GM12878 (cell line): Measurements from ENCODE around the gene EIF1AD. TPM values are rescaled to one million over a fixed set of nuclear protein-coding genes. Genes with fewer than 3 reads are reported as not detected.

ENCODE experiments used
- ATAC-seq: fragments of 200-7000 bp; cut with Tn5 transposase; 3 replicates; pipeline ENCODE4 v1.9.1; 2020; ENCODE audit warnings: mild to moderate bottlenecking, moderate library complexity
- BruUV-seq: library from RNA; stranded (reverse); fragments of 400-500 nt; replicated peaks from 2 replicates; lab custom pipeline; 2021; lab: Mats Ljungman, UMichigan
- CTCF ChIA-PET: fragments of 300-600 bp; sonication (Branson Sonifier 250); formaldehyde crosslinking; extraction: SDS; loops from one replicate; lab custom pipeline; 2021; ENCODE audit warnings: inconsistent platforms; lab: Yijun Ruan, JAX
- POLR2A ChIA-PET: fragments of 350-600 bp; formaldehyde crosslinking; extraction: SDS; loops from one replicate; lab custom pipeline; 2021; ENCODE audit warnings: inconsistent platforms; lab: Charles Lee
- RAD21 ChIA-PET: fragments of 300-600 bp; sonication (Branson Sonifier 250); formaldehyde crosslinking; loops from one replicate; lab custom pipeline; 2023; ENCODE audit warnings: antibody characterized with exemption; ENCODE audit not compliant: unreplicated experiment; lab: Charles Lee
- SMC1A ChIA-PET: fragments of 300-600 bp; sonication (Branson Sonifier 250); formaldehyde crosslinking; loops from one replicate; lab custom pipeline; 2023; ENCODE audit not compliant: unreplicated experiment, uncharacterized antibody; lab: Charles Lee
- DNase-seq: peaks from one replicate; pipeline ENCODE4 v3.0.0-alpha.2; 2011; ENCODE audit warnings: low read depth, low spot score
- FAIRE-seq: peaks from 3 replicates; lab custom pipeline; 2011; peaks lifted over from hg19 to GRCh38; lab: Jason Lieb, UNC
- H2AFZ ChIP-seq: 2 replicates; pipeline ENCODE4 v1.6.0; 2011; ENCODE audit warnings: low read depth, low read length, control low read depth; ENCODE audit not compliant: control insufficient read depth
- H3K27ac ChIP-seq: 2 replicates; pipeline ENCODE4 v1.5.1; 2011; ENCODE audit warnings: control low read depth; ENCODE audit not compliant: control insufficient read depth, insufficient read depth
- H3K27me3 ChIP-seq, 2 experiments: replicated peaks in 1 of 2; 2 replicates each; pipeline versions ENCODE4 v1.6.0 to v1.6.1; 2011; ENCODE audit warnings: low read length in 1 of 2; ENCODE audit not compliant: control insufficient read depth in 2 of 2, insufficient read depth in 2 of 2
- H3K36me3 ChIP-seq, 2 experiments: 2 replicates each; pipeline ENCODE4 v1.5.1; 2011; ENCODE audit warnings: low read length in 1 of 2; ENCODE audit not compliant: control insufficient read depth in 2 of 2, insufficient read depth in 2 of 2
- H3K4me1 ChIP-seq: 2 replicates; pipeline ENCODE4 v1.6.1; 2011; ENCODE audit warnings: mild to moderate bottlenecking, low read length, moderate library complexity, mixed read lengths; ENCODE audit not compliant: control insufficient read depth, insufficient read depth
- H3K4me2 ChIP-seq: 2 replicates; pipeline ENCODE4 v1.6.0; 2011; ENCODE audit warnings: control low read depth; ENCODE audit not compliant: control insufficient read depth, insufficient read depth
- H3K4me3 ChIP-seq: fragments of 200-600 bp; sonication (generic); 2 replicates; pipeline ENCODE4 v1.5.1; 2016
- H3K79me2 ChIP-seq: 2 replicates; pipeline ENCODE4 v1.6.0; 2011; ENCODE audit warnings: low read length; ENCODE audit not compliant: control insufficient read depth, insufficient read depth
- H3K9ac ChIP-seq: 2 replicates; pipeline ENCODE4 v1.8.0; 2011; ENCODE audit warnings: low read length, control low read depth, mixed read lengths; ENCODE audit not compliant: control insufficient read depth, insufficient read depth
- H3K9me3 ChIP-seq: replicated peaks from 3 replicates; pipeline ENCODE4 v1.5.1; 2011; ENCODE audit warnings: mild to moderate bottlenecking, low read length; ENCODE audit not compliant: control insufficient read depth, insufficient read depth
- H4K20me1 ChIP-seq: 2 replicates; pipeline ENCODE4 v1.6.0; 2011; ENCODE audit not compliant: control insufficient read depth, insufficient read depth
- IKZF2 ChIP-seq, 2 experiments: fragments of 450-650 bp; IDR thresholded peaks; 2 replicates each; pipeline ENCODE4 v1.6.1; 2017; ENCODE audit warnings: mild to moderate bottlenecking in 2 of 2, moderate library complexity in 2 of 2
- RAD51 ChIP-seq: fragments of 450-650 bp; IDR thresholded peaks from 2 replicates; pipeline ENCODE4 v1.6.1; 2016; ENCODE audit warnings: moderate library complexity, mild to moderate bottlenecking, inconsistent platforms
- RCOR1 ChIP-seq: conservative IDR thresholded peaks from 2 replicates; pipeline ENCODE4 v1.6.1; 2012; ENCODE audit warnings: low read depth, low read length, improper control_type of control experiment
- SMARCA5 ChIP-seq: fragments of 450-650 bp; IDR thresholded peaks from 2 replicates; pipeline ENCODE4 v1.6.1; 2017; ENCODE audit warnings: mild to moderate bottlenecking
- SPI1 ChIP-seq: IDR thresholded peaks from 2 replicates; pipeline ENCODE4 v1.6.1; 2011; ENCODE audit warnings: low read depth, mild to moderate bottlenecking, low read length, moderate library complexity, borderline replicate concordance; ENCODE audit not compliant: insufficient read depth
- SUZ12 ChIP-seq: fragments of 200-600 bp; sonication (generic); IDR thresholded peaks from one replicate; pipeline ENCODE4 v1.6.1; 2018; ENCODE audit warnings: antibody characterized with exemption, mild to moderate bottlenecking; ENCODE audit not compliant: unreplicated experiment
- TCF12 ChIP-seq: IDR thresholded peaks from 2 replicates; pipeline ENCODE4 v1.6.1; 2011; ENCODE audit warnings: low read depth, mild to moderate bottlenecking, low read length
- TCF7 ChIP-seq: IDR thresholded peaks from 2 replicates; pipeline ENCODE4 v1.6.1; 2014; ENCODE audit warnings: antibody characterized with exemption, borderline replicate concordance
- WRNIP1 ChIP-seq: IDR thresholded peaks from 2 replicates; pipeline ENCODE4 v1.6.1; 2011; ENCODE audit warnings: low read depth, low read length, improper control_type of control experiment, borderline replicate concordance
- YY1 ChIP-seq: IDR thresholded peaks from 2 replicates; pipeline ENCODE4 v1.6.1; 2011; ENCODE audit warnings: low read depth, mild to moderate bottlenecking, low read length
- ZBED1 ChIP-seq: IDR thresholded peaks from 2 replicates; pipeline ENCODE4 v1.6.1; 2016; ENCODE audit warnings: borderline replicate concordance
- ZNF207 ChIP-seq: fragments of 450-650 bp; IDR thresholded peaks from 2 replicates; pipeline ENCODE4 v1.6.1; 2014; ENCODE audit warnings: antibody characterized with exemption, mild to moderate bottlenecking, borderline replicate concordance
- ZNF24 ChIP-seq: fragments of 450-650 bp; IDR thresholded peaks from 2 replicates; pipeline ENCODE4 v1.6.1; 2017; ENCODE audit warnings: antibody characterized with exemption, mild to moderate bottlenecking
- WGBS: methylation state at CpG from one replicate; pipeline ENCODE4 v1.1.6; 2016; ENCODE audit warnings: low lambda C conversion rate; ENCODE audit not compliant: insufficient replicate concordance, insufficient coverage; ENCODE audit errors: missing lambda C conversion rate; 5-methylcytosine and 5-hydroxymethylcytosine counted together
- in situ Hi-C: fragments of 300-500 bp; cut with MboI; formaldehyde crosslinking; loops from 9 replicates; pipeline ENCODE4 v1.14.3; 2018; ENCODE audit warnings: mixed read lengths
- intact Hi-C: fragments of 100-400 bp; cut with micrococcal nuclease; formaldehyde crosslinking; loops from one replicate; pipeline ENCODE4 v1.14.2; 2022; ENCODE audit not compliant: unreplicated experiment
- polyA plus RNA-seq, 11 experiments: library from polyadenylated mRNA; depleted of rRNA in 4 of 11; unstranded in 6 of 11; stranded (reverse) in 5 of 11; fragments of >200 nt; fragmentation: Nextera tagmentation in 4 of 11; fragmentation: Illumina TruSeq in 1 of 11; extraction: Ambion mirVana in 4 of 11; extraction: Trizol in 1 of 11; gene quantifications; 1 replicate in 1 of 11; 2 replicates in 10 of 11; pipeline versions ENCODE4 v1.2.1 to v1.2.3, GENCODE V29; 2011 to 2016; ENCODE audit warnings: inconsistent platforms in 2 of 11, missing spikeins in 2 of 11, low read depth in 1 of 11
- total RNA-seq, 4 experiments: library from RNA; depleted of rRNA in 3 of 4; stranded (reverse); fragments of >200 nt in 3 of 4; fragmentation: Illumina TruSeq in 1 of 4; extraction: Trizol in 1 of 4; gene quantifications; 2 replicates each; pipeline versions ENCODE4 v1.2.1 to v1.2.3, GENCODE V29; 2013 to 2021
- TF ChIP-seq, protein P1 (sequence below): fragments of 450-650 bp; IDR thresholded peaks from 2 replicates; pipeline ENCODE4 v1.6.1; 2014; ENCODE audit warnings: mild to moderate bottlenecking
- TF ChIP-seq, protein P2 (sequence below): IDR thresholded peaks from 2 replicates; pipeline ENCODE4 v1.6.1; 2012; ENCODE audit warnings: low read length, inconsistent platforms
- TF ChIP-seq, protein P3 (sequence below): fragments of 450-650 bp; IDR thresholded peaks from 2 replicates; pipeline ENCODE4 v1.6.1; 2017; ENCODE audit warnings: borderline replicate concordance
- TF ChIP-seq, protein P4 (sequence below): IDR thresholded peaks from 2 replicates; pipeline ENCODE4 v1.6.1; 2012; ENCODE audit warnings: low read depth, low read length, improper control_type of control experiment

EIF1AD gene
- total and polyA plus RNA-seq, 10 of the 15 experiments (the other 5 are each of a cell fraction or from before 2014, with no cell fraction given) = 31.6 to 56.8 (median 39.5) TPM

DNA sequence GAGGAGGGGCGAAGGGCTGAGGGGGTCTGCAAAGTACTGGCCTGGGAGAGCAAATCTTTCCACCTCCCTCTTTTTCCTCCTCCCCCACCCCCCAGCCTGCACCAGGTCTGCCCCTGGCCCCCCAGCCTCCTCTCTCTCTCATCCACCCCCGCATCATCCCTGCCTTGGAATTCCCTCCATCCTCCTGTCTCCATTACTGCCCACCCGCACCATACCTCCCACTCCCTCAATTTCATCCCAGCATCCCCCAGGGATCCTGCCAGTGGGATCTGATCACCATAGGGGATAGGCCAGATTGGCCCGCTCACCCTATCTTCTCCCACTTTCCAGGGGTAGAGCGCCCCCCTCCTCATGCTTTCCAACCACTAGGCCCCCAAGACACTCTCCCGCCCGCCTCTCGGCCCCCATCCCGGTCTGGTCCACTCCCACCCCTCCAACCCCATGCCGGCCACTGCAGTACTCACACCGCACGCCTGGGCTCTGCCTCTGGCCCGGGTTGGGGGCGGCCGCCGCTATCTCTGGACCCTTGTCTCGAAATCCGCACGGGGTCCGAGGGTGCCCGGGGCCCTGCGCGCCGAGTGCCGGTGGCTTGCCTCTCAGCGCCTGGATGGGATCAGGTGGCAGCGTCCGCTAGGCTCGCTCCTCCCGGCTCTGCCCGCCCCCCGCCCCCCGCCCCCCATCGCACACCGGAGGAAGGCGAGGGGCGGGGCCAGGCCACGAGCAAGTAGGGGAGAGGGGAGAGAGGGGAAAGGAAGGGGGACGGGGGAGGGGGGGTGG, 46.8 kb upstream of the EIF1AD start, which contains the start of gene GAL3ST3 (continued):
- TF ChIP-seq, protein P1, sequence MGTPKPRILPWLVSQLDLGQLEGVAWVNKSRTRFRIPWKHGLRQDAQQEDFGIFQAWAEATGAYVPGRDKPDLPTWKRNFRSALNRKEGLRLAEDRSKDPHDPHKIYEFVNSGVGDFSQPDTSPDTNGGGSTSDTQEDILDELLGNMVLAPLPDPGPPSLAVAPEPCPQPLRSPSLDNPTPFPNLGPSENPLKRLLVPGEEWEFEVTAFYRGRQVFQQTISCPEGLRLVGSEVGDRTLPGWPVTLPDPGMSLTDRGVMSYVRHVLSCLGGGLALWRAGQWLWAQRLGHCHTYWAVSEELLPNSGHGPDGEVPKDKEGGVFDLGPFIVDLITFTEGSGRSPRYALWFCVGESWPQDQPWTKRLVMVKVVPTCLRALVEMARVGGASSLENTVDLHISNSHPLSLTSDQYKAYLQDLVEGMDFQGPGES = no peak
- TF ChIP-seq RCOR1 (no peak), TCF7 (no peak), WRNIP1 (no peak), RAD51 (no peak)
- TF ChIP-seq, protein P2, sequence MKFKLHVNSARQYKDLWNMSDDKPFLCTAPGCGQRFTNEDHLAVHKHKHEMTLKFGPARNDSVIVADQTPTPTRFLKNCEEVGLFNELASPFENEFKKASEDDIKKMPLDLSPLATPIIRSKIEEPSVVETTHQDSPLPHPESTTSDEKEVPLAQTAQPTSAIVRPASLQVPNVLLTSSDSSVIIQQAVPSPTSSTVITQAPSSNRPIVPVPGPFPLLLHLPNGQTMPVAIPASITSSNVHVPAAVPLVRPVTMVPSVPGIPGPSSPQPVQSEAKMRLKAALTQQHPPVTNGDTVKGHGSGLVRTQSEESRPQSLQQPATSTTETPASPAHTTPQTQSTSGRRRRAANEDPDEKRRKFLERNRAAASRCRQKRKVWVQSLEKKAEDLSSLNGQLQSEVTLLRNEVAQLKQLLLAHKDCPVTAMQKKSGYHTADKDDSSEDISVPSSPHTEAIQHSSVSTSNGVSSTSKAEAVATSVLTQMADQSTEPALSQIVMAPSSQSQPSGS = no peak

DNA sequence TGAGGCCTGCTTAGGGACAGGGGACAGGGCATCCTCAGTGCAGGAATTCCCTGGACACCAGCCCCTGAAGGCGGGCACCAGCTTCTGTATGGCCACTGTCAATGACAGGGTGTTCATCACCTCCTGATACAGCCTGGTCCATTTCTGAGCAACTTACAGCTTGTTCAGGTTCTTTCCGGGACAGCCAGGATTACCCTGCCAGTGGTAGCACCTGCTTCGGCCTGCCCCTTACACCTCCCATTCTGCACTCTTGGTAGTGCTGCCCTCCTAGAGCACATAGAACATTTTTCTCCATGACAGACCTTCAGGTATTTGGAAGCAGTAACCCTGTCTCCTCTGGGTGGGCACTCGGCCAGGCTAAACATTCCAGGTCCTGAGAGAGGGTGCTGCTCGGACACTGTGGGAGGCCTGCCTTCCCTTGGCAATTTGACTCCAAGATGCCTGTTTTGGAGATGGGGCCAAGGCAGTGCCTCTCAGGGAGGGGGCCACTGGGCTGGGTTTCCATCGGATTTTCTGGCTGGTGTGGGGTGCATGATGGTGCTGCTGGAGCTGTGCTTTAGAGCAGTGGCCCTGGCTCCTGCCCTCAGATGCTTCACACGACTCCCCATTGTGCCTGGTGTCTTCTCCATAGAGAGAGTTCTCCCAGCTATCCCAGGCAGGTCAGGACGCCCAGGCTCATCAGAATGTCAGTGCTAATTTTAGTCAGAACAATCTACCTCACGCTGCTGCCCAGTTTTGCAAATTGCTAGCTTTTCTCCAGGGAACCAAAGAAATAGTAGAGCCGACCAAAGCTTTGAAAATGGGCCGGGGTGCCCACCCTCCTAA, 45.8 kb upstream of the EIF1AD start:
- Histone ChIP-seq H3K27me3 (no peaks in the 10 kb centered on the region), H2AFZ (no peak overlapping the region), H4K20me1 (no peaks in the 10 kb centered on the region), H3K79me2 (peaks cover 7% of the 10 kb centered on the region), H3K4me2 (no peak overlapping the region), H3K36me3 (no peaks in the 10 kb centered on the region), H3K9ac (no peak overlapping the region), H3K4me1 (peaks cover 11% of the 10 kb centered on the region)
- RAD21 ChIA-PET = no interaction called here
- WGBS = 46% methylated on average over 11 of the region's 11 CpGs
- SMC1A ChIA-PET = interaction anchor here (1.2 kb wide), 1 partner anchor 20 kb away, joined by 3 read pairs; no protein-coding TSS in a partner anchor
- FAIRE-seq = no peak
- CTCF ChIA-PET = interaction anchor here (1.1 to 5.0 kb wide), 6 partner anchors 10 to 238 kb away, joined by 3 to 43 read pairs (median 4); partner anchors contain the start of genes BANF1 and CATSPER1
- intact Hi-C loops (no loop called here), in situ Hi-C loops (no loop called here)
- POLR2A ChIA-PET = no interaction called here
- TF ChIP-seq YY1 (no peak), ZBED1 (no peak), IKZF2 (IDR thresholded peaks at IDR 0.05) (no peak), ZNF207 (no peak), SPI1 (no peak), TCF7 (no peak), ZNF24 (no peak), TCF12 (no peak), SMARCA5 (no peak), SUZ12 (no peak)
- TF ChIP-seq, protein P3, sequence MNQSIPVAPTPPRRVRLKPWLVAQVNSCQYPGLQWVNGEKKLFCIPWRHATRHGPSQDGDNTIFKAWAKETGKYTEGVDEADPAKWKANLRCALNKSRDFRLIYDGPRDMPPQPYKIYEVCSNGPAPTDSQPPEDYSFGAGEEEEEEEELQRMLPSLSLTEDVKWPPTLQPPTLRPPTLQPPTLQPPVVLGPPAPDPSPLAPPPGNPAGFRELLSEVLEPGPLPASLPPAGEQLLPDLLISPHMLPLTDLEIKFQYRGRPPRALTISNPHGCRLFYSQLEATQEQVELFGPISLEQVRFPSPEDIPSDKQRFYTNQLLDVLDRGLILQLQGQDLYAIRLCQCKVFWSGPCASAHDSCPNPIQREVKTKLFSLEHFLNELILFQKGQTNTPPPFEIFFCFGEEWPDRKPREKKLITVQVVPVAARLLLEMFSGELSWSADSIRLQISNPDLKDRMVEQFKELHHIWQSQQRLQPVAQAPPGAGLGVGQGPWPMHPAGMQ = no peak
- TF ChIP-seq, protein P4, sequence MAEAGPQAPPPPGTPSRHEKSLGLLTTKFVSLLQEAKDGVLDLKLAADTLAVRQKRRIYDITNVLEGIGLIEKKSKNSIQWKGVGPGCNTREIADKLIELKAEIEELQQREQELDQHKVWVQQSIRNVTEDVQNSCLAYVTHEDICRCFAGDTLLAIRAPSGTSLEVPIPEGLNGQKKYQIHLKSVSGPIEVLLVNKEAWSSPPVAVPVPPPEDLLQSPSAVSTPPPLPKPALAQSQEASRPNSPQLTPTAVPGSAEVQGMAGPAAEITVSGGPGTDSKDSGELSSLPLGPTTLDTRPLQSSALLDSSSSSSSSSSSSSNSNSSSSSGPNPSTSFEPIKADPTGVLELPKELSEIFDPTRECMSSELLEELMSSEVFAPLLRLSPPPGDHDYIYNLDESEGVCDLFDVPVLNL = no peak
- TF ChIP-seq, all 136 proteins: peak for 0
- no peak overlapping the region for H3K27ac ChIP-seq
- BruUV-seq = no TSS peak
- H3K9me3 ChIP-seq = no peaks in the 10 kb centered on the region
- DNase-seq (no peak), ATAC-seq (no peak)
- no peak overlapping the region for H3K4me3 ChIP-seq
